NCI-H460 (cell line): Measurements from ENCODE around the gene METTL4. TPM values are rescaled to one million over a fixed set of nuclear protein-coding genes. Genes with fewer than 3 reads are reported as not detected.
A peak's percentile ranks its signal among the peaks of the same experiment; 100 is the strongest.
"Not testable (repeated sequence)": the region's sequence is repeated elsewhere in the genome, so short reads cannot be mapped to it uniquely, and the experiment has no call there.

ENCODE experiments used
- DNase-seq: peaks from one replicate; pipeline ENCODE4 v3.0.0-alpha.2; 2016; ENCODE audit warnings: low read depth; ENCODE audit errors: extremely low read depth
- small RNA-seq, 2 experiments: library from RNA; depleted of rRNA; stranded (forward); fragments of <200 nt; gene quantifications; one replicate each; pipeline ENCODE3, GENCODE V24; 2014
- total RNA-seq: library from RNA; depleted of rRNA; stranded (reverse); fragments of >200 nt; shearing (Covaris generic); gene quantifications from 2 replicates; pipeline ENCODE4 v1.2.3, GENCODE V29; 2014; rRNA removed

METTL4 gene
- total RNA-seq, 1 experiment from 2014 or later, result 15.1 TPM

DNA sequence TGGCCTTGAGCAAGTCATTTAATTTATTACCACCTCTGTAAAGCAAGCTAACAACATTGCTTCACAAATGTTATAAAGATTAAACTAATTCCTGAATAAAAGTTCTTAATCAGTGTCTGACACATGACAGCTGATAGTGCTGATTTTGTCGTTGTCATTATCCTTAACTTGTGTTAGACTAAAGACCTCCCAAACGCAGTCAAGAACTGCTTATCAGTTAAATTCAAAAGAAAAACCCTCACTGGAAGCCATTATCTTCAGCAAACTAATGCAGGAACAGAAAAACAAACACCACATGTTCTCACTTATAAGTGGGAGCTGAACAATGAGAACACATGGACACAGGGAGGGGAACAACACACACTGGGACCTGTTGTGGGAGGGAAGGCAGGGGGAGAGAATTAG lies 46.5 kb downstream of the METTL4 start:
- not testable (repeated sequence) for DNase-seq

- DNase-seq, result no peak
Observed at GRCh38 chr18:2522112-2522511, 49.2 kb downstream of the METTL4 start.

GRCh38 chr18:2518473-2518872 lies 52.8 kb downstream of the METTL4 start:
- no peak for DNase-seq

DNA sequence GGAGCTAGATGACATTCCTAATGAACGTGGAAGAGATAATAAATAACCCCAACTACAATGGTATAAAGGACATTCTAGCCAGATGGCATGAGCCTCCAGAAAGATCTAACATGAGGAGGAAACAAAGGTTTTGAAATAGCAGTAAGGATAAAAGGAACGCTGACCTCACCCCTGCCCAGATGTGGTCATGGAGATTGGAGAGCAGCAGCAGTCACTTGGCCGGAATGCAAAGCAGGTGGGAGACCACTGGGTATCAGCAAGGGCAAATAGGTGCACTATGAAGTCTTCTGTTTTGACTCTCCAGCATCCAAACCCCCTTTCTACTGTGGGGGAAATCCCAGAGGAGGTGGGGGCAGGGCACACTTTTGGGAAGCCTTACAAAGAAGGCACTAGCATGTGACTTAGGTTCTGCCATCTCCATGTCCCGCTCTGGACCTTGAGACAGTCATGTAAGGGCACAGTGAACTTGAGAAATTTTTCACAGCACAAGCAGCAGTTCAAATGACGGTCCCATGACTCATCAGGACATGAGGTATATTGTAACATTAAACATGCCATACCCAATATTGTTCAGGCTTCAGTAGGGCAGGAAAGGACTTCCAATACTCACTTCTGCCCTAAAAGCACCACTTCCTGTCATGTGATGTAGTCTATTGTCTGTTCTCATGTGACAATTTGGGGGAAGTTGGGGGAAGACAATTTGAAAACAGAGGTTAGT lies 55.2 kb downstream of the METTL4 start:
- DNase-seq, result peak; percentile 80

DNA sequence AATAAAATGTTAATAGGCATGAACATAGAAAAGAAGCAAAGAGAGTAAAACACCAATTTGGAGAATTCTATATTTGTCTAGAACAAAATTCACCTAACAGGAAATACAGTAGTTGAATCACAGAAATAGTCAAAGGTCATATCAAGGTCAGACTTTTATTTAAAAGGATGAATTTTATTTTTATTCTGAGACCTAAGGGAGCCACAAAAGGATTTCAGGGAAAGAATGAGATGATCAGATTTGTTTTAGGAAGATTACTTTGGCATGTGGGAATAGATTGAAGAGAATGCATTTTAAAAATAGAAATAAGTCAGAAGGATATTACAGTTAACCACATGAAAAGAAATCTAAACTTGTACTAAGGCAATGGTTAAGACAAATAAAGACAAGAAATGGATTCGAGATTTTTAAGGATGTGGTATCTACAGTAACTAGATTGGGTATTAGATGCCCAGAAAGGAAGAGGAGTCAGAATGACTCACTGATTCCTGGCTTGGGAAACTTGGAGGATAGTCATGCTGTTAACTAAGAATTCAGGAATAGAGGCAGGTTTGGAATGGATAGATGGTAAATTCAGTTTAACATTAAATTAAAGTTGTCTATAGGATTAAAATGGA lies 56.0 kb downstream of the METTL4 start:
- peak; percentile 44 for DNase-seq

GRCh38 chr18:2513616-2514015 lies 57.7 kb downstream of the METTL4 start:
- DNase-seq, result no peak

GRCh38 chr18:2512059-2512458 lies 59.2 kb downstream of the METTL4 start:
- no peak for DNase-seq

GRCh38 chr18:2511451-2511850 lies 59.9 kb downstream of the METTL4 start:
- DNase-seq, result no peak

DNA sequence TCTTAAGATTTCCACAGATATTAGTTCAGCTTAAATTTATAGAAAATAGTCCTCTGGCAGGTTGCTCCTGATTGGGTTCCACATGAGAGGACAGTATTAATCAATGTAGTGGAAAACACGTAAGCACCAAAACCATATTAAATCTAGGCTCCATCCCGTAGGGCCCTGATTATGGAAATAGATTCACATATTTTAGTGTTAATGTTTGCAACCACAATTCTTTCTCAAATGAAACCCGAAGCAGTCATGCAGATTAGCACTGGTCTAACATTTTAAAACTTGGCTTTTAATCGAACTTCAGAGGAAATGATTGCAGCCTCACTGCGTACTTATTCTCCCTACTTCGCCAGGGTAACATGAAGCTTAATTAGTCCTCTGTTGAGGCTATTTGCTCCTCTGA lies 60.9 kb downstream of the METTL4 start:
- no peak for DNase-seq

DNA sequence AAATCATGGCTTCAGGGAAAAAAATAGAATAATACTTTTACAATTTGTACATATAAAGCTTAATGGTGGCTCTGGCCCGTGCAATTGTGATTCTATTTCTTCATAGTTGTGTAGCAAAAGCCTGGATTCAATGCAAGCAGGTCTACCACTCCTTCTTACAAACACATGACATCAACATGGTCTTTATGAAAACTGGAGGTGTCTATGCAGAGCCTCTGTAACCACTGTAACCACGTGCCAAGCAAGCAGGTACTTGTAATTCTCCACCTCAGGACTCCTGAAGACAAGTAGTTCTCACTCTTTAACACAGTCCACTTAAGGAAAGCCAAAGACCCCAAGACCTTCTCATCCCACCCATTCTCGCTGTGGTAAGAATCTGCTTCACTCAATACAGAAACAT lies 62.6 kb downstream of the METTL4 start:
- no peak for DNase-seq

DNA sequence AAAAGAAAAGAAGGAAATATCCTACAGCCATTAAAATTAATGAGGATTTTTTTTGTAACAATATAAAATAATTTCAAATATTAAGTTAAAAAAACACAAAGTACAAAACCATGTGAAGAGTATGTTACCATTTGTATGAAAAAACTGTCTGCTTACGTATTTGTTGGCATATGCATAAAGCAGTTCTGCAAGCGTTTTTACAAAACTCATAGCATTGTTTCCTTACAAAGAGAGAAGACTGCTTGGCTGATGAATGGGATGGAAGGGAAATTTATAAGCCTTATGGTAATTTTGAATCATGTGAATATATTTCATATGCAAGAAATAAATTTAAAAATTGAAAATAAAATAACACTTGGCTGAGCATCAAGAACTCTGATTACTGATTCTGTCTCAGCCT lies 63.1 kb downstream of the METTL4 start:
- no peak for DNase-seq

DNA sequence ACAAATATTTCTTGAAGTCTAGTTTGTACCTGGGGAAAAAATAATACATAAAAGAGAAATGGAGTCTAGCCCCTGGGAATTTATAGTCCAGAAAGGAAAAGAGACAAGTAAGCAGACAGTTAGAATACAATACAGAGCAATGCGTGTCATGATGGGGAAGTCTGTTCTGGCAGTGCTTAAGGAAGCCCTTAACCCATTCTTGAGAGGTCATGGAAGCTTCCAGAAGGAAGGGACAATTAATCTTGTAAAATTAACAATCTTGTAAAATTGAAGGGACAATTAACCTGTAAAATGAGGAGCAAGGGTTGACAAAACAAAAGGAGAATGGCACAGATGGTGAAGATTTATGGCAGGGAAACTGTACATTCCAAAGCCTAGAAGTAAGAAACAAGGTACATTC lies 66.7 kb downstream of the METTL4 start:
- no peak for DNase-seq

- DNase-seq, result no peak
Observed at GRCh38 chr18:2502880-2503279, 68.4 kb downstream of the METTL4 start.

GRCh38 chr18:2502394-2502793 lies 68.9 kb downstream of the METTL4 start:
- DNase-seq, result no peak

- no peak for DNase-seq
Observed at GRCh38 chr18:2497797-2498196, 73.5 kb downstream of the METTL4 start.

GRCh38 chr18:2495381-2495780 lies 75.9 kb downstream of the METTL4 start:
- no peak for DNase-seq

- no peak for DNase-seq
Observed at GRCh38 chr18:2494921-2495320, 76.4 kb downstream of the METTL4 start.

Small RNA genes within 50 kb of the gene (small RNA-seq; reads per million reads assigned to genes)
- gene RF00019 (0 reads per million in 2 experiments), gene RF01233 (0 reads per million in 2 experiments)

Other genes starting within 250 kb of the METTL4 start
- gene NDC80, start 52 bp upstream of the METTL4 start, total RNA-seq, result 32.3 and 36.9 TPM in 2 replicates
- gene SMCHD1, start 84.2 kb upstream of the METTL4 start, total RNA-seq, result 45.5 and 46.3 TPM in 2 replicates